Muscle of back (tissue), 11 donors: ENCODE data around the gene MMP7. TPM values are rescaled to one million over a fixed set of nuclear protein-coding genes. Genes with fewer than 3 reads are reported as not detected.

Source experiments
- DNase-seq, 3 donors: peaks; one replicate each; pipeline versions ENCODE4 v3.0.0 to v3.0.0-alpha.2; 2013
- polyA plus RNA-seq, 10 donors: library from polyadenylated mRNA; unstranded; fragments of 120-200 nt; gene quantifications; one replicate each; pipeline ENCODE4 v1.2.1, GENCODE V29; 2013; ENCODE audit not compliant: insufficient read length in 10 of 10

Gene MMP7
- polyA plus RNA-seq, 10 donors = not detected

- DNase-seq = peak; percentile 80 to 84 (median 80)
These were observed 35.1 kb downstream of the MMP7 start for GRCh38 chr11:102495161-102496042.

DNA sequence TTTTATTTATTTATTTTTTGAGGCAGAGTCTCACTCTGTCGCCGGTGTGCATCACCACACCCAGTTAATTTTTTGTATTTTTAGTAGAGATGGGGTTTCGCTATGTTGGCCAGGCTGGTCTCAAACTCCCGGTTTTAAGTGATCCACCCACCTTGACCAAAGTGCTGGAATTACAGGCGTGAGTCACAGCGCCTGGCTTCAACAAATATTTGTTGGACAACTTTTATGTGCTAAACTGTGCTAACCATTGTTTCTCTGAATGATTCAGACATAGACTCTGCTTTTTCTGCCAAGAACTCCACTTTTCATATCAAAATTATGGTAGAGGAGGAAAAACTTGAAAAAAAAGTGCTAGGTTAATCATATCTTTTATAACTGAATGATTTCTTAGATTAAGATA is 36.3 kb downstream of the MMP7 start:
- no peak for DNase-seq

GRCh38 chr11:102493524-102493923 is 37.0 kb downstream of the MMP7 start:
- no peak for DNase-seq

DNA sequence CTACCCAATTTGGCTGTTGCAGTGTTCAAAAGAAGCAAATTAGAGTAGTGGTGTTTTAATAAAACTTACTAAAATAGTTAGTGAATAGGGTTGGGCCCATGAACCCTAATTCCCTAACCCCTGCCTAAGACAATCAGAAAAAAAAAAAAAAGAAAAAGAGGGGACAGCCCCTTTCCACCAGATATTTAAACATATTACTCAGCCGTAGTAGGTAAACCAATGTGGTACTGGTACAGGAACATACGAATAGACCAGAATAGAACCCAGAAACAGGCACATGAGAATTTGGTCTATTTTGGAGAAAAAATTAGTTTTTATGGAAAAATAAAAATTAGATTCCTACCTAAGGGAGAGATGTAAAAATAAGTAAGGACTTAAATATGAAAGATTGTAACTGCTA is 38.6 kb downstream of the MMP7 start:
- no peak for DNase-seq

GRCh38 chr11:102489186-102490145 is 41.1 kb downstream of the MMP7 start:
- DNase-seq = no peak

DNA sequence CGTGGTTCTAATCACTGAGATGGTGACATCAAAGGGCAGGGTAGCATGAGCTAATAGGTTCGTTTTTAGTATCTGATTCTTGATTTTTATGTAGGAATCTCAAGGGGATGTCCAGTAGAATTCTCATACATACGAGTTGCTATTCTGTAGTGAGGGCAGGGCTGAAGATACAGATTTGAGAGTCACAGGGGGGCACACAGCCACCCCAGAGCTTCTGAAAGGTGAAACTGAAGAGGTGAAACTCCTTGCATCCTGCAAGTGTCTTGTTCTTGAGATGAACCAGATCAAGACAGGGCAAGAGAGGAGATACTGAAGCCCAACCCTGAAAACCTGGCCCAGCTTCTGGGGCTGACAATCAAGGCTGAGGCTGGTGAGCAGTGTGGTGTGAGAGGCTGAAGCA is 42.3 kb downstream of the MMP7 start:
- no peak for DNase-seq

DNA sequence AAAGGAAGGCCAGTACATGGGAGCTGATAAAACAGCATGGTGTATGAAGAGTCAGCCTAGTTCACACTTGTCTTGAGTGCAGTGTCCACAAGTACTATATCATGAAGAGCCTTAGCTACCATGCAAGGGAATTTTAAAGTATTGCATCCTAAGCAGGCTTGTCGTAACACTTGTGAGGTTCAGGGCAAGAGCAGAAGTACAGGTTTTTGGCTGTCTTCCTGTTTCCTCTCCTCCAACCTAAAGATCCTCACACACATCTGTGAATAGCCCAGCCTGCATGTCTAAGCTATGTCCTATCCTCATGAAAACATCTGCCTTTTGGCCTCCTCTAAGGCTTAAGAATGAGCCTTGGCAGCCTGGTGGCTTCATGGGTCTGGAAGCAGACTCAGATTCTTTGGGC is 43.3 kb downstream of the MMP7 start:
- DNase-seq = no peak

DNA sequence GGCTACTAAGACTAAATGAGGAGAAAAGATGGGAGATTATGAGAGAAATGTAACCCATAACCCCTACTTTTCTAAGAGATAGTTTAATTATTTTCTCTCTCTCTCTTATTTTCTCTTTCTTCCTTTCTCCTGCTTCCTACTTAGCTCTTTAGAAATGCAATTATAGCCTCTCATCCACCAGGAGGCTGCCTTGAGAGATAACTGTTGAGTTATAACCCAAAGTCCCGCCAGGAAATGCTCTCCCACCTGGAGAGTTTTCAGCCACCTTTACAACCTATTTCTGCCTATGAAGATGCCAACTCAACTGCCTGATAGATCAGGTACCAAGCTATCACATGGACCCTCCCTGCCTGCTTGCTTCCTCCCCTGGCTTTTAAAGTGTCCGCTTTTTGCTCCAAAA is 44.0 kb downstream of the MMP7 start:
- DNase-seq = no peak

DNA sequence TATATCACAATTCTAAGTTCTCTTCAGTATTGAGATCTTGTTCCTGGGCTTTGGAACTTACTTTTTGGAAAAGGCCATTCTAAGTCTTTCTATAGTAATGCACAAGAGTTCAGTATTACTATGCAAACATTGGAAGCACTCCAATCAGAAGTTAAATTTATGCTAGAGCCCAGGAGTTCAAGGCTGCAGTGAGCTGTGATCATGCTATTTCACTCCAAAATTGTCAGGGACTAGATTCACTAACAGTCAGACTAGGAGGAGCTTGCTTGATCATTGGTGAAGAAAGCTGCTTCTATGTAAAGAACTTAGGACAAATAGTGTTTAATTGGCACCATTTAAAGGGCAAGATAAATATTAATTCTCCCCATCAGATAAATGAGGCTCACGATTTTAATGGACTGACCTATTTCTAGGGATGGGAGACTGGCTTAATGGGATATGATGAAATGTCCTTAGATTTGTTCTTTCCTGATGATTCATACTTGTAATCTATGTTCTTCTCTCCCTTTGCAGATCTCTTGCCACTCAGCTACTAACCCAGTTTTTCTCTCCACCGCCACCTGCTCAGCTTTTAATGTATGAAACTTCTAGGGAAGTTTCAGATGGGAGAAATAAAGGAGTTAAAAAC is 45.3 kb downstream of the MMP7 start:
- no peak for DNase-seq

GRCh38 chr11:102482433-102482832 is 48.1 kb downstream of the MMP7 start:
- no peak for DNase-seq

DNA sequence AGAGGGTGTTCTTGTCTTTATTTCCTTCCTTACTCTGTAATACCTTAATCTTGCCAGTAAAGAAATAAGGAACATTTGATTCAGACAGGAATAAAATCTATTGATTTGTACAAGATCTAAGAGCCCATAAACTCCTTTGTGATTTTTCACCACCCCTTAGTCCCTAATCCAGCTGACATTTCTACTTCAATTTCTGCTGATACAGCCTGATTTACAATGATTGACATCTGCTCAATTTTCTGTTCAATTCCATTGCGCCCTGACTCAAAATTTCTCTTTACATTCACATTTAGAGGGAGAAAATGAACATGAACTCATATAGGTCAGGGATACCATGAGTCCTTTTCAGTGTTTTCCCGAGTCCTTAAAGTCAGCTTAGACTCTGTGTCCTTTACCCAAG is 50.8 kb downstream of the MMP7 start:
- DNase-seq = no peak

DNA sequence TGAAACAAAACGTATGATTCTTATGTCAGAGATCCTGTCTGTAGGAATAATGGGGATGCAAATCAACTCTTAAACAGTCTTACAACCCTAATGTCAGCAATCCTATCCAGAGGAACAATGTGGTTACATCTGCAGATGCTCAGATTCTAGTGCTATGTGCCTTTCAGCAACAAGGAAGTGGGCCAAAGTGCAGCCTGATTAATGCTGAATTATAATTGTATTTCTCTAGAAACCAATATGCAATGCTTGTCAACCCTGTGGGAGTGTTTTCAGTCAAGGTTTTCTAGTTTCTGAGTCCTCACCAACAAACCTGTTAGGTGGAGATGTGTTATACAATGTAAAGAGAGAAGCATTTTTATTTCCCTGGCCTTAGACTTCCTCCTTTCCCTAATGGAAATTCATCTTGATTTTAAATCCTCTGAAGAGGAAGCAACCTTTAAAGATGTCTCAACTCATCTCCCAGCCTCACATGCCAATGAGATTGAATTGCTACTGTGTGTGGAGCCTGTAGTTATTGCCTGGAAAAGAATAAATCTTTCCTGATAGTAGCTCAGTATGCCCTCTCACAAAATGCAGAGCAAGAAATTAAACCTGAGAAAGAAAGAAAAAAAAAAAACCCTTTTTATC is 51.8 kb downstream of the MMP7 start:
- no peak for DNase-seq

- DNase-seq = peak in 1 of 3 donors; percentile 24
These were observed 53.7 kb downstream of the MMP7 start for GRCh38 chr11:102476812-102477211.

DNA sequence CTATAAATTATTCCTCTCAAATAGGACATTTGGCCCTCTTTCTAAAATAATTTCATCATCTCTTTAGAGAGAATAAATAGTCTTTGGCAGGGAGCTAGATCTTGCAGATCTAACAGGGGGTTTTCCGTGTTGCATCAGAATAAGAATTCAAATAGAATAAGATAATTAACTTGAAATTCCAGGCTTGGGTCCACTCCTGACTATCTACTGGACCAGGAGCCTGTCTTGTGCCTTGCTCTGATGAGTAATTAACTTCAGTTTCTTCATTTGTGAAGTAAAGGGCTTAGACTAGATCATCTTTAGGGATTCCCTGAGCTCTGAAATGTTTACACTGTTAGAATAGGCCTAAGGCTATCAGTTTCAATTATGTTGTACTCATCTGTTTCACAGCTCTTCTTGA is 54.5 kb downstream of the MMP7 start:
- DNase-seq = no peak

GRCh38 chr11:102473543-102473942 is 57.0 kb downstream of the MMP7 start:
- DNase-seq = no peak

- no peak for DNase-seq
These were observed 58.4 kb downstream of the MMP7 start for GRCh38 chr11:102472127-102472526.

DNA sequence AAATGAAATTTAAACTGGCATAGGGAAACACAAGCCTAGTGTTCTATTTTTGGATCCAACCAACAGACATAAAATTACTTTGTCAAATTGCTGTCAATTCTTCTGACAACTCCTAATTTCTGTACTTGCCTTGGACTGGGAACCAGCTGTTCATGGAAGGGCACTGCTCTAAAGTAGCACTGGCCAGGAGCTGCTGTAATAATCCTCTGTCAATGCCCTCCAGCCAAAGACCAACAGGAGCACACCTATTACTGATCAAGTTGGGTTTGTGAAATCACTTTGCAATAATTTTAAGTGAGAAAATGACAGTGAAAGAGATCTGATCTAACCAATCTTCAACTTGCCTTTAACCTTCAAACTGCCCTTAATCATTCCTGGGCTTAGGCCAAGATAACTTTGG is 59.1 kb downstream of the MMP7 start:
- DNase-seq = no peak
